22Rv1 (cell line): ENCODE data around the gene ETS1.

Source experiments
- H3K27ac ChIP-seq: fragments of 450-650 bp; 2 replicates; pipeline ENCODE4 v1.5.1; 2017
- CTCF ChIP-seq: fragments of 450-650 bp; IDR thresholded peaks from 2 replicates; pipeline ENCODE4 v1.5.1; 2017; ENCODE audit warnings: mild to moderate bottlenecking
- ZFX ChIP-seq: fragments of 450-650 bp; IDR thresholded peaks from 2 replicates; pipeline ENCODE4 v1.6.1; 2017; ENCODE audit warnings: antibody characterized with exemption, borderline replicate concordance

The ETS1 gene

GRCh38 chr11:128479144-128479543, 108.2 kb downstream of the ETS1 start:
- H3K27ac ChIP-seq = no peak overlapping the region
- no peak for TF ChIP-seq ZFX
- no peak for TF ChIP-seq CTCF

GRCh38 chr11:128478305-128478704, 109.1 kb downstream of the ETS1 start:
- no peak overlapping the region for H3K27ac ChIP-seq
- TF ChIP-seq ZFX = no peak
- TF ChIP-seq CTCF = no peak

GRCh38 chr11:128477811-128478210, 109.5 kb downstream of the ETS1 start:
- TF ChIP-seq ZFX (no peak), CTCF (no peak)
- H3K27ac ChIP-seq = no peak overlapping the region

GRCh38 chr11:128477278-128477677, 110.1 kb downstream of the ETS1 start:
- no peak overlapping the region for H3K27ac ChIP-seq

GRCh38 chr11:128476729-128477128, 110.6 kb downstream of the ETS1 start:
- TF ChIP-seq ZFX = no peak
- no peak for TF ChIP-seq CTCF
- H3K27ac ChIP-seq = no peak overlapping the region

More at GRCh38 chr11:128477278-128477677, 110.1 kb downstream of the ETS1 start:
- TF ChIP-seq CTCF = no peak

- no peak for TF ChIP-seq CTCF
- no peak for TF ChIP-seq ZFX
- no peak overlapping the region for H3K27ac ChIP-seq
These were observed 111.3 kb downstream of the ETS1 start for GRCh38 chr11:128476049-128476448.

GRCh38 chr11:128474036-128474874, 113.1 kb downstream of the ETS1 start:
- no peak overlapping the region for H3K27ac ChIP-seq

More at GRCh38 chr11:128474036-128474874, 113.1 kb downstream of the ETS1 start:
- no peak for TF ChIP-seq CTCF
- TF ChIP-seq ZFX = no peak
